Thymus (tissue), 11 donors: ENCODE results near the gene DUSP16. TPM values are rescaled to one million over a fixed set of nuclear protein-coding genes. Genes with fewer than 3 reads are reported as not detected.
"Not testable (repeated sequence)": the region's sequence is repeated elsewhere in the genome, so short reads cannot be mapped to it uniquely, and the experiment has no call there.

Experiments used
- DNase-seq, 9 donors: peaks; one replicate each; pipeline ENCODE4 v3.0.0-alpha.2; 2013; ENCODE audit warnings: low spot score in 9 of 9, low read depth in 6 of 9, missing footprints in 1 of 9
- H3K27ac ChIP-seq, 2 donors: one replicate each; pipeline ENCODE4 v1.5.1; 2013; ENCODE audit warnings: control low read depth in 1 of 2, low read depth in 1 of 2, low read length in 1 of 2, mild to moderate bottlenecking in 1 of 2, moderate library complexity in 1 of 2
- H3K27me3 ChIP-seq, 2 donors: one replicate each; pipeline ENCODE4 v1.5.1; 2013; ENCODE audit warnings: low read length in 1 of 2; ENCODE audit not compliant: control insufficient read depth in 2 of 2, insufficient read depth in 1 of 2
- H3K36me3 ChIP-seq, 2 donors: one replicate each; pipeline ENCODE4 v1.5.1; 2013; ENCODE audit warnings: low read length in 1 of 2, mild to moderate bottlenecking in 1 of 2, moderate library complexity in 1 of 2; ENCODE audit not compliant: control insufficient read depth in 2 of 2, insufficient read depth in 2 of 2
- H3K4me1 ChIP-seq, 2 donors: one replicate each; pipeline ENCODE4 v1.5.1; 2013; ENCODE audit warnings: low read length in 2 of 2; ENCODE audit not compliant: control insufficient read depth in 2 of 2, insufficient read depth in 2 of 2
- H3K4me3 ChIP-seq, 2 donors: one replicate each; pipeline ENCODE4 v1.5.1; 2013; ENCODE audit warnings: low read length in 2 of 2, control low read depth in 1 of 2, mild to moderate bottlenecking in 1 of 2
- H3K9me3 ChIP-seq, 2 donors: one replicate each; pipeline ENCODE4 v1.5.1; 2013; ENCODE audit warnings: low read length in 1 of 2, mild to moderate bottlenecking in 1 of 2; ENCODE audit not compliant: control insufficient read depth in 2 of 2, insufficient read depth in 1 of 2
- WGBS: extraction: QIAGEN DNeasy Blood & Tissue Kit; methylation state at CpG from one replicate; pipeline ENCODE4 v1.1.7; 2013; 5-methylcytosine and 5-hydroxymethylcytosine counted together
- polyA plus RNA-seq: library from polyadenylated mRNA; stranded (reverse); fragments of 200-250 nt; gene quantifications from one replicate; pipeline ENCODE4 v1.2.3, GENCODE V29; 2013
- total RNA-seq: library from RNA; stranded (reverse); fragments of 120-200 nt; gene quantifications from one replicate; pipeline ENCODE4 v1.2.4, GENCODE V29; 2013
- donor health status: healthy.

The DUSP16 gene
- total and polyA plus RNA-seq, 2 donors: 18.2 to 19.1 TPM

DNA sequence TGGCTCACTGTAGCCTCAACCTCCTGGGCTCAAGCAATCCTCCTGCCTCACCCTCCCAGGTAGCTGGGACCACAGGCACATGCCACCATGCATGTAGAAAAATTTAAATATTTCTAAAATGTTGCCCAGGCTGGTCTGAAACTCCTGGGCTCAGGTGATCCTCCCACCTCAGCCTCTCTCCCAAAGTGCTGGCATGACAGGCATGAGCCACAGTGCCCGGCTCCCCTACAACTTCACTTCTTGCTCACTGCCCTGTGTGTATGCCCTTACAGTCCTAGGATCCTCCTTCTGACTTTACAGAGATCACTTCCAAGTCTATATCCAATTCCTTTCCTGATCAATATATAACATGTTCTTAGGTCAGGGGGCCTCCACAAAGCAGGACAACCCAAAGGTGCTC, 25.2 kb upstream of the DUSP16 start:
- DNase-seq: no peak
- H3K27ac ChIP-seq: no peak overlapping the region
- H3K36me3 ChIP-seq: no peaks in the 10 kb centered on the region
- H3K4me1 ChIP-seq: no peaks in the 10 kb centered on the region
- no peaks in the 10 kb centered on the region for H3K9me3 ChIP-seq
- WGBS: 96% methylated on average over 1 of the region's 1 CpG
- no peaks in the 10 kb centered on the region for H3K27me3 ChIP-seq
- H3K4me3 ChIP-seq: no peak overlapping the region

GRCh38 chr12:12586879-12587675, 24.4 kb upstream of the DUSP16 start:
- Histone ChIP-seq H3K9me3 (no peaks in the 10 kb centered on the region), H3K4me1 (no peaks in the 10 kb centered on the region), H3K36me3 (no peaks in the 10 kb centered on the region), H3K27ac (no peak overlapping the region), H3K4me3 (no peak overlapping the region), H3K27me3 (no peaks in the 10 kb centered on the region)
- DNase-seq: no peak
- WGBS: 93% methylated on average over 8 of the region's 8 CpGs

GRCh38 chr12:12585115-12585863, 22.6 kb upstream of the DUSP16 start:
- Histone ChIP-seq H3K36me3 (no peaks in the 10 kb centered on the region), H3K4me3 (no peak overlapping the region), H3K9me3 (no peaks in the 10 kb centered on the region), H3K4me1 (no peaks in the 10 kb centered on the region), H3K27me3 (no peaks in the 10 kb centered on the region), H3K27ac (no peak overlapping the region)
- over 99% methylated on average over 2 of the region's 2 CpGs for WGBS
- DNase-seq: no peak

GRCh38 chr12:12583510-12584178, 21.0 kb upstream of the DUSP16 start:
- no peaks in the 10 kb centered on the region for H3K27me3 ChIP-seq
- no peak overlapping the region for H3K27ac ChIP-seq
- WGBS: 91% methylated on average over 5 of the region's 5 CpGs
- H3K4me3 ChIP-seq: no peak overlapping the region
- no peaks in the 10 kb centered on the region for H3K9me3 ChIP-seq
- no peaks in the 10 kb centered on the region for H3K4me1 ChIP-seq
- H3K36me3 ChIP-seq: no peaks in the 10 kb centered on the region
- DNase-seq: no peak

DNA sequence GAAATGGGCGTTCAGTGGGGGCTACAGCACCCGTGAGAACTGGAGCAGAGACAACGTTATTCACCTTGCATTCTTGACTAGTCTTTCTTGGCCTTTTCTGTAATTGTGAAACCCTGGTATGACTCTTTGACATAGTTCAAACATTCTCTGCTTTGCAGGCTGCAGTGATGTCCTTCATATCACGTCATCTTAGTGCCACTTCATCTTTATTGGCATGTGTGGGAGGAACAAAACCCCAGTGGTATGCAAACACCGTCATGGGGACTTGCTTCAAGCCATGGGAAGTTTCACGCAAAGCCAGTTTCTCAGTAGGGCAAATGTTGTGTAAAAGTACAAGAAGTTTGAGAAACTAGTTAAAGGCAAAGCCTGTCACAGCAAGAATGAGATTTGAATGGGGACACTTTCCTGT, 20.2 kb upstream of the DUSP16 start:
- Histone ChIP-seq H3K27ac (no peak overlapping the region), H3K9me3 (no peaks in the 10 kb centered on the region), H3K4me3 (no peak overlapping the region), H3K4me1 (no peaks in the 10 kb centered on the region), H3K36me3 (no peaks in the 10 kb centered on the region), H3K27me3 (no peaks in the 10 kb centered on the region)
- no peak for DNase-seq
- 92% methylated on average over 6 of the region's 6 CpGs for WGBS

DNA sequence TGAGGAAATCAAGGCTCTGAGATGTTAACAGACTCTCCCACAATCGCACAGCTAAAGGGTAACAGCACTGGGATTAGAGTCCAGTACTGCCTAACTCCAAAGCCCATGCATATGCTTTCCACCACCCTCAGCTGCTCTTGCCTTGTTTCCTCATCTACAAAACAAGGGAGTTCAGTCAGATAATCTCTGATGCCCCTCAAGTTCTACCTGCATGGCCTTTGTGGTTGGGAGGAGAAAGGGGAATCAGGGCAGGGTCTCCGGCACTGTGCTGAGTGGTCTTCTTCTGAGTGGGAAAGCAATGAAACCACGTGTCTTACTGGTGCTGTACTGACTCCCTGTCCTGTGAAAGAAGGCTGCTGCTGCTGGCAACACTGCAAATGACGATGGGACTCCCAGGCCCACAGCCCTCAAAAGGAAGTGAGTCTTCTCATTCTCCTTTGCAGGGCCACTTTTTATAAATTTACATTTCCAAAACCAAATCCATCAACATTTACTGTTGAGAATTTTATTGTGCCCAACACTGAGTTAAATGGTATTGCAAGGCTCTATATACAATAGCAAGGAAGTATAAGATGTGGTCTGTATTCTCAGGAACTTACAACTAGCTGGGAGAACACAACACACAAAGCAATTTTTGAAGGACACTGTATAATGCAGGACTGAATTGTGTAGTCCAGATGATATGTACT, 19.7 kb upstream of the DUSP16 start:
- Histone ChIP-seq H3K27me3 (no peaks in the 10 kb centered on the region), H3K36me3 (no peaks in the 10 kb centered on the region), H3K4me1 (no peaks in the 10 kb centered on the region), H3K4me3 (no peak overlapping the region), H3K27ac (no peak overlapping the region), H3K9me3 (no peaks in the 10 kb centered on the region)
- no peak for DNase-seq
- WGBS: 82% methylated on average over 4 of the region's 4 CpGs

GRCh38 chr12:12580716-12581115, 18.1 kb upstream of the DUSP16 start:
- DNase-seq, H3K27ac ChIP-seq, H3K4me3 ChIP-seq, H3K9me3 ChIP-seq, H3K4me1 ChIP-seq, H3K27me3 ChIP-seq, H3K36me3 ChIP-seq: not testable (repeated sequence)
- 96% methylated on average over 1 of the region's 1 CpG for WGBS

- Histone ChIP-seq H3K36me3 (no peaks in the 10 kb centered on the region), H3K4me3 (no peak overlapping the region), H3K9me3 (no peaks in the 10 kb centered on the region), H3K27me3 (no peaks in the 10 kb centered on the region), H3K4me1 (no peaks in the 10 kb centered on the region), H3K27ac (no peak overlapping the region)
- DNase-seq: no peak
- 99% methylated on average over 3 of the region's 3 CpGs for WGBS
Observed at GRCh38 chr12:12577786-12578185, 15.1 kb upstream of the DUSP16 start.
